Sigmoid colon (tissue), 7 donors: ENCODE data around the gene AMBRA1. TPM values are rescaled to one million over a fixed set of nuclear protein-coding genes. Genes with fewer than 3 reads are reported as not detected.
"Not testable (repeated sequence)": the region's sequence is repeated elsewhere in the genome, so short reads cannot be mapped to it uniquely, and the experiment has no call there.

Experiments used
- DNase-seq: peaks from one replicate; pipeline ENCODE4 v3.0.0-alpha.2; 2019
- H3K27ac ChIP-seq, 4 donors: fragments of 200-600 bp; sonication (generic); one replicate each; pipeline ENCODE4 v1.5.1; 2016 to 2019; ENCODE audit warnings: mild to moderate bottlenecking in 1 of 4
- H3K27me3 ChIP-seq, 3 donors: fragments of 200-600 bp; sonication (generic); one replicate each; pipeline ENCODE4 v1.5.1; 2019; ENCODE audit warnings: mild to moderate bottlenecking in 1 of 3
- H3K36me3 ChIP-seq, 4 donors: fragments of 200-600 bp; sonication (generic); one replicate each; pipeline ENCODE4 v1.5.1; 2016 to 2019
- H3K4me1 ChIP-seq, 4 donors: fragments of 200-600 bp; sonication (generic); one replicate each; pipeline ENCODE4 v1.5.1; 2017 to 2019
- H3K4me3 ChIP-seq, 4 donors: fragments of 200-600 bp; sonication (generic); one replicate each; pipeline ENCODE4 v1.5.1; 2017 to 2019; ENCODE audit warnings: mild to moderate bottlenecking in 2 of 4, moderate library complexity in 1 of 4
- H3K9me3 ChIP-seq, 4 donors: fragments of 200-600 bp in 3 of 4; sonication (generic) in 3 of 4; one replicate each; pipeline versions ENCODE4 v1.5.1 to v1.6.1; 2013 to 2019
- EP300 ChIP-seq, 4 donors: sonication (generic); formaldehyde crosslinking; IDR thresholded peaks; one replicate each; pipeline ENCODE4 v1.6.1; 2017; ENCODE audit warnings: antibody characterized with exemption in 4 of 4
- POLR2A ChIP-seq, 2 donors: fragments of 450-650 bp; IDR thresholded peaks; one replicate each; pipeline ENCODE4 v1.6.1; 2016; ENCODE audit warnings: antibody characterized with exemption in 2 of 2, mild to moderate bottlenecking in 2 of 2, moderate library complexity in 2 of 2
- POLR2AphosphoS5 ChIP-seq, 4 donors: sonication (generic); formaldehyde crosslinking; IDR thresholded peaks; one replicate each; pipeline ENCODE4 v1.6.1; 2017; ENCODE audit warnings: antibody characterized with exemption in 4 of 4
- WGBS, 2 donors: extraction: QIAGEN DNeasy Blood & Tissue Kit; methylation state at CpG; one replicate each; pipeline ENCODE4 v1.1.7; 2013; 5-methylcytosine and 5-hydroxymethylcytosine counted together
- intact Hi-C: fragments of 100-400 bp; cut with DNase I; formaldehyde crosslinking; loops from one replicate; pipeline ENCODE4 v1.15.1; 2023
- polyA plus RNA-seq, 3 donors: library from polyadenylated mRNA; stranded (reverse); fragments of 200-250 nt; gene quantifications; one replicate each; pipeline ENCODE4 v1.2.3, GENCODE V29; 2013
- total RNA-seq, 4 donors: library from RNA; depleted of rRNA; stranded (reverse); fragments of >200 nt; gene quantifications; one replicate each; pipeline ENCODE4 v1.1.0, GENCODE V29; 2016
- TF ChIP-seq, protein P1 (sequence below), 4 experiments: fragments of 450-650 bp in 3 of 4; fragments of 200-600 bp in 1 of 4; IDR thresholded peaks; one replicate each; pipeline ENCODE4 v1.5.1; 2016 to 2019; ENCODE audit warnings: antibody characterized with exemption in 4 of 4, mild to moderate bottlenecking in 3 of 4, moderate library complexity in 2 of 4
- donor health status: healthy with polysubstance abuse.
- donor health status: Bipolar disorder and iron deficiency.
- donor health status: healthy.

The AMBRA1 gene
- total and polyA plus RNA-seq, 7 donors = 8.4 to 33.0 (median 23.9) TPM

DNA sequence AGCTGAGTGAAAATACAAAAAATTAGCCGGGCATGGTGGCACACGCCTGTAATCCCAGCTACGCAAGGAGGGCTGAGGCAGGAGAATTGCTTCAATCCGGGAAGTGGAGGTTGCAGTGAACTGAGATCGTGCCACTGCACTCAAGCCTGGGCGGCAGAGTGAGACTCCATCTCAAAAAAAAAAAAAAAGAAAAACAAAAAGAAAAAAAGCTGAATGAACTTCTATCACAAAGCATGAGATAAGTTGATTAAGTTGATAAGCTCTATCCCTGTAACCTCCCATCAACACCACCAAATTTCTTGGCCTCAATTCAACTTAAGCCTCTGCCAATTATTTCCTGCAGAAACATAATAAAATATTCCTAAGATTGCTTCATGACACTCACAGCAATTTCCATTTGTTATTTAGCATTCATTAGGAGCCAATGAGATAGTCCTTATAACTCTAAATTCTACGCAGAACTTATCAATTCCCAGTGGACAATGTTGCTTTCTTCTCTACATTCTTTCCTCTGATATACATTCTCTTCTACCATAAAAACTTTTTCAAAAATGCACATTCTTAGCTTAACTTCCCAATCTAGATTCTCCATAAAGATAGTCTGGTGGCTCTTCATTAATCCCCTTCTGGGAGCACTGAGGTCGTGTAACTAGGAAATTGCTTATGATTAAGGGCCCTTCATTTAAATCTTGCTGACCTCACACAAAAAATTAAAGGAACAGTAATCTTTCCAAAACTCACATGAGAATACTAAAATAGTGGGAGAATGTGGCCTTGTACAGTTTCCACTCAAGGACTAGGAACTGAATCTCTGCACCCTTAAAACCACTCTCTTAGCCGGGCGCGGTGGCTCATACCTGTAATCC lies 2.9 kb downstream of the AMBRA1 start:
- Histone ChIP-seq H3K4me3 (no peak overlapping the region), H3K4me1 (peaks cover 0 to 49% (median 41%) of the 10 kb centered on the region in 4 donors), H3K36me3 (peaks cover 0 to 10% (median 0%) of the 10 kb centered on the region in 4 donors), H3K27me3 (no peaks in the 10 kb centered on the region), H3K27ac (no peak overlapping the region), H3K9me3 (no peaks in the 10 kb centered on the region)
- DNase-seq = no peak
- TF ChIP-seq EP300 (IDR thresholded peaks at IDR 0.05) (no peak), POLR2AphosphoS5 (IDR thresholded peaks at IDR 0.05) (no peak), POLR2A (IDR thresholded peaks at IDR 0.05) (no peak)
- TF ChIP-seq, protein P1, sequence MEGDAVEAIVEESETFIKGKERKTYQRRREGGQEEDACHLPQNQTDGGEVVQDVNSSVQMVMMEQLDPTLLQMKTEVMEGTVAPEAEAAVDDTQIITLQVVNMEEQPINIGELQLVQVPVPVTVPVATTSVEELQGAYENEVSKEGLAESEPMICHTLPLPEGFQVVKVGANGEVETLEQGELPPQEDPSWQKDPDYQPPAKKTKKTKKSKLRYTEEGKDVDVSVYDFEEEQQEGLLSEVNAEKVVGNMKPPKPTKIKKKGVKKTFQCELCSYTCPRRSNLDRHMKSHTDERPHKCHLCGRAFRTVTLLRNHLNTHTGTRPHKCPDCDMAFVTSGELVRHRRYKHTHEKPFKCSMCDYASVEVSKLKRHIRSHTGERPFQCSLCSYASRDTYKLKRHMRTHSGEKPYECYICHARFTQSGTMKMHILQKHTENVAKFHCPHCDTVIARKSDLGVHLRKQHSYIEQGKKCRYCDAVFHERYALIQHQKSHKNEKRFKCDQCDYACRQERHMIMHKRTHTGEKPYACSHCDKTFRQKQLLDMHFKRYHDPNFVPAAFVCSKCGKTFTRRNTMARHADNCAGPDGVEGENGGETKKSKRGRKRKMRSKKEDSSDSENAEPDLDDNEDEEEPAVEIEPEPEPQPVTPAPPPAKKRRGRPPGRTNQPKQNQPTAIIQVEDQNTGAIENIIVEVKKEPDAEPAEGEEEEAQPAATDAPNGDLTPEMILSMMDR (IDR thresholded peaks at IDR 0.05) = no peak
- intact Hi-C loops = no loop called here
- 40 to 76% methylated on average over 11 of the region's 11 CpGs for WGBS, 2 donors

DNA sequence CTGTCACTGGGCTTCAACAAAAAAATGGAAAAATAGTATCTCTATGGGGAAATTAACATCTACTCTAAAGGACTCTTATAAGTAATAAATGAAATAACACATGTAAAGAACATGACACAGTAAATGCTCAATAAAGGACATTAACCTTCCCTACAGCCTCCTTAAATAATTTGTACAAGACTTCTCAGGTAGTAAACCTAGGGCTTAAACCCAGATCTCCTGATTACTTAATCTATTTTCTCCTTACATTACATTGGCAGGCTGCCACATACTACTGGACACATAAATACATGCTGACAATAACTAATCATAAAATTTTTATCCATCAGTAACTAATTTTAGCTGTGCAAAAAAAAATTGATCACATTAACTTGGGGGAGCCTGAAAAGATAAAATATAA lies 4.9 kb downstream of the AMBRA1 start:
- H3K4me3 ChIP-seq = no peak overlapping the region
- peaks cover 0 to 10% (median 0%) of the 10 kb centered on the region in 4 donors for H3K36me3 ChIP-seq
- no peak for DNase-seq
- no peaks in the 10 kb centered on the region for H3K9me3 ChIP-seq
- no peak for TF ChIP-seq POLR2AphosphoS5 (IDR thresholded peaks at IDR 0.05)
- TF ChIP-seq, protein P1 (IDR thresholded peaks at IDR 0.05) = no peak
- intact Hi-C loops = no loop called here
- H3K27me3 ChIP-seq = no peaks in the 10 kb centered on the region
- peaks cover 0 to 43% (median 36%) of the 10 kb centered on the region in 4 donors for H3K4me1 ChIP-seq
- no peak overlapping the region for H3K27ac ChIP-seq

DNA sequence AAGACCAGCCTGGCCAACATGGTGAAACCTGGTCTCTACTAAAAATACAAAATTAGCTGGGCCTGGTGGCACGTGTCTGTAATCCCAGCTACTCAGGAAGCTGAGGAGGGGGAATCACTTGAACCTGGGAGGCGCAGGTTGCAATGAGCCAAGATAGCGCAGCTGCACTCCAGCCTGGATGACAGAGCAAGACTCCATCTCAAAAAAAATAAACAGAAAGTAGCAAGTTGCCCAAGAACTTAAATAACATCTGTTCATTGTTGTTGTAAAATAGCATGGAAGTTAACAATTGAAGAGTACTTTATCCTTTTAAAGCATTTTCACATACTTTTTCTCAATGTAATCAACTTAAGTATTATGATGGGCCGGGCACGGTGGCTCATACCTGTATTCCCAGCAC lies 5.7 kb downstream of the AMBRA1 start:
- DNase-seq = no peak
- peaks cover 0 to 10% (median 0%) of the 10 kb centered on the region in 4 donors for H3K36me3 ChIP-seq
- H3K27ac ChIP-seq = no peak overlapping the region
- peaks cover 0 to 43% (median 34%) of the 10 kb centered on the region in 4 donors for H3K4me1 ChIP-seq
- H3K9me3 ChIP-seq = no peaks in the 10 kb centered on the region
- 84 to 88% methylated on average over 5 of the region's 5 CpGs for WGBS, 2 donors
- intact Hi-C loops = no loop called here
- no peaks in the 10 kb centered on the region for H3K27me3 ChIP-seq
- TF ChIP-seq, protein P1 (IDR thresholded peaks at IDR 0.05) = no peak
- no peak for TF ChIP-seq POLR2A (IDR thresholded peaks at IDR 0.05)
- no peak for TF ChIP-seq POLR2AphosphoS5 (IDR thresholded peaks at IDR 0.05)
- no peak for TF ChIP-seq EP300 (IDR thresholded peaks at IDR 0.05)
- no peak overlapping the region for H3K4me3 ChIP-seq

DNA sequence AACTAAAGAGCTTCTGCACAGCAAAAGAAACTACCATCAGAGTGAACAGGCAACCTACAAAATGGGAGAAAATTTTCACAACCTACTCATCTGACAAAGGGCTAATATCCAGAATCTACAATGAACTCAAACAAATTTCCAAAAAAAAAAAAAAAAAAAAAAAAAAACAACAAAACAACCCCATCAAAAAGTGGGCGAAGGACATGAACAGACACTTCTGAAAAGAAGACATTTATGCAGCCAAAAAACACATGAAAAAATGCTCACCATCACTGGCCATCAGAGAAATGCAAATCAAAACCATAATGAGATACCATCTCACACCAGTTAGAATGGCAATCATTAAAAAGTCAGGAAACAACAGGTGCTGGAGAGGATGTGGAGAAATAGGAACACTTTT lies 10.3 kb downstream of the AMBRA1 start:
- 96 to 100% methylated on average over 1 of the region's 1 CpG for WGBS, 2 donors
- intact Hi-C loops, DNase-seq, H3K4me1 ChIP-seq, H3K9me3 ChIP-seq, H3K27ac ChIP-seq, H3K27me3 ChIP-seq, H3K4me3 ChIP-seq: not testable (repeated sequence)
- H3K36me3 ChIP-seq = peaks cover 0 to 10% (median 0%) of the 10 kb centered on the region in 4 donors

DNA sequence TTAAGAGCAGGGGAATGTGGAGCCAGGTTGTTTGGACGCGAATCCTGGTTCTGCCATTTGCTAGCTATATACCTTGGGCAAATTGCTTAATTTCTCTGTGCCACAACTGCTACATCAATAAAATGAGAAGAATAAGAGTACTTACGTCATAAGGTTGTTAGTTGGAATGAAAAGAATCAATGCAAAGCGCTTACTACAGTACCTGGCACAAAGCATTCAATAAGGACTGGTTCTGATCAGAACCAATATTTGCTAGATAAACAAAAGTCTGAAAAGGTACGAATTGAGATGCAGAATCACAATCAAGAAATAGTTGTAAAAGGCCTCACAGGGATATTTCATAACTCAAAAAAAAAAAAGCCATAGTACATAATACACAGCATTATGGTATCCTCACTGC lies 11.2 kb downstream of the AMBRA1 start:
- 43 to 87% methylated on average over 5 of the region's 5 CpGs for WGBS, 2 donors
- no peak for TF ChIP-seq EP300 (IDR thresholded peaks at IDR 0.05)
- TF ChIP-seq, protein P1 (IDR thresholded peaks at IDR 0.05) = no peak
- no peak for TF ChIP-seq POLR2AphosphoS5 (IDR thresholded peaks at IDR 0.05)
- no peak for TF ChIP-seq POLR2A (IDR thresholded peaks at IDR 0.05)
- intact Hi-C loops = no loop called here

More for the DNA sequence above, 11.2 kb downstream of the AMBRA1 start:
- no peaks in the 10 kb centered on the region for H3K9me3 ChIP-seq
- no peak overlapping the region for H3K27ac ChIP-seq
- no peaks in the 10 kb centered on the region for H3K4me1 ChIP-seq
- H3K27me3 ChIP-seq = no peaks in the 10 kb centered on the region
- no peak for DNase-seq
- peaks cover 0 to 10% (median 0%) of the 10 kb centered on the region in 4 donors for H3K36me3 ChIP-seq
- H3K4me3 ChIP-seq = no peak overlapping the region
